Heart right ventricle (tissue), 16 donors: Measurements from ENCODE around the gene TRIM9. TPM values are rescaled to one million over a fixed set of nuclear protein-coding genes. Genes with fewer than 3 reads are reported as not detected.

ENCODE experiments used
- ATAC-seq, 8 donors: fragments of 200-7000 bp; cut with Tn5 transposase; one replicate each; pipeline ENCODE4 v1.9.1; 2020; ENCODE audit warnings: mild to moderate bottlenecking in 8 of 8, moderate library complexity in 8 of 8, moderate number of reproducible peaks in 1 of 8
- DNase-seq, 2 donors: peaks; one replicate each; pipeline ENCODE4 v3.0.0-alpha.2; 2020
- H3K27ac ChIP-seq, 10 donors: fragments of 200-600 bp; sonication (generic) in 2 of 10; one replicate each; pipeline versions ENCODE4 v1.5.0 to v1.8.0; 2020 to 2022; ENCODE audit warnings: mild to moderate bottlenecking in 3 of 10
- H3K27me3 ChIP-seq, 7 donors: fragments of 200-600 bp; one replicate each; pipeline ENCODE4 v1.8.0; 2021 to 2022; ENCODE audit warnings: mild to moderate bottlenecking in 2 of 7
- H3K36me3 ChIP-seq, 9 donors: fragments of 200-600 bp; sonication (generic) in 1 of 9; one replicate each; pipeline versions ENCODE4 v1.5.0 to v1.8.0; 2020 to 2022; ENCODE audit warnings: mild to moderate bottlenecking in 2 of 9
- H3K4me1 ChIP-seq, 9 donors: fragments of 200-600 bp; sonication (generic) in 1 of 9; one replicate each; pipeline versions ENCODE4 v1.5.0 to v1.8.0; 2020 to 2022; ENCODE audit warnings: mild to moderate bottlenecking in 4 of 9
- H3K4me3 ChIP-seq, 10 donors: fragments of 200-600 bp; sonication (generic) in 2 of 10; one replicate each; pipeline versions ENCODE4 v1.5.0 to v1.8.0; 2020 to 2022; ENCODE audit warnings: mild to moderate bottlenecking in 7 of 10, moderate library complexity in 2 of 10
- H3K9me3 ChIP-seq, 11 donors: fragments of 200-600 bp in 10 of 11; sonication (generic) in 2 of 11; one replicate each; pipeline versions ENCODE4 v1.5.0 to v1.8.0; 2013 to 2022; ENCODE audit warnings: mild to moderate bottlenecking in 2 of 11, control low read depth in 1 of 11, moderate library complexity in 1 of 11
- WGBS, 2 donors: extraction: QIAGEN DNeasy Blood & Tissue Kit; methylation state at CpG; one replicate each; pipeline ENCODE4 v1.1.7; 2013; ENCODE audit warnings: inconsistent platforms in 1 of 2; 5-methylcytosine and 5-hydroxymethylcytosine counted together
- intact Hi-C, 10 donors: fragments of 100-400 bp; cut with DNase I; formaldehyde crosslinking; loops; one replicate each; pipeline versions ENCODE4 v1.11.1 to v1.14.2; 2022
- polyA plus RNA-seq, 2 donors: library from polyadenylated mRNA; stranded (reverse); fragments of 200-250 nt; gene quantifications; one replicate each; pipeline ENCODE4 v1.2.3, GENCODE V29; 2013
- total RNA-seq, 10 donors: library from RNA; stranded (reverse); fragmentation: NEBNext Ultra II Directional in 3 of 10; extraction: Animal tissue kit (Norgen Biotek cat#: 25700) in 3 of 10; gene quantifications; one replicate each; pipeline versions ENCODE4 v1.2.1 to v1.2.4, GENCODE V29; 2021 to 2023
- TF ChIP-seq, protein P1 (sequence below), 9 donors: fragments of 200-600 bp; sonication (generic) in 2 of 9; IDR thresholded peaks; one replicate each; pipeline versions ENCODE4 v1.5.0 to v1.8.0; 2021 to 2022; ENCODE audit warnings: antibody characterized with exemption in 9 of 9, mild to moderate bottlenecking in 5 of 9, moderate library complexity in 1 of 9
- donor health status: Arrhythmogenic right ventricular cardiomyopathy.
- donor health status: ischemic (EF 13 %, LVEDD 7.1; RV severe dilation, severe dysfunction).
- donor health status: healthy with polysubstance abuse.
- donor health status: DM: no; HTN: yes; CAD: no.
- donor health status: DM: no; HTN: no; CAD: no.
- donor health status: ischemic (EF 25% LVEDD 6.9; RV normal size, moderate dysfunction).
- donor health status: ischemic (EF 25% LVEDD 5.7; RV mildly dilated, moderate dysfunction).
- donor health status: healthy.
- donor health status: DM: yes; HTN: yes; CAD: no.
- donor health status: Ischemic cardiomyopathy.
- donor health status: ischemic (EF 35%, LVEDD 5.7; RV mildly dilated, moderate dysfunction).
- donor health status: nonischemic (EF 11% LVEDD 7.7; RV severe dilation, severe dysfunction).
- donor health status: DM: yes; HTN: yes; CAD: no.
- donor health status: PGD.
- donor health status: ischemic (EF 29% LVEDD 5.4; RV normal size, mild dysfunction).
- donor health status: nonischemic (EF 23%, LVEDD 6.1; RV moderate dilation, normal function).

The TRIM9 gene
- total and polyA plus RNA-seq, 12 donors: 0.33 to 1.3 (median 0.59) TPM

DNA sequence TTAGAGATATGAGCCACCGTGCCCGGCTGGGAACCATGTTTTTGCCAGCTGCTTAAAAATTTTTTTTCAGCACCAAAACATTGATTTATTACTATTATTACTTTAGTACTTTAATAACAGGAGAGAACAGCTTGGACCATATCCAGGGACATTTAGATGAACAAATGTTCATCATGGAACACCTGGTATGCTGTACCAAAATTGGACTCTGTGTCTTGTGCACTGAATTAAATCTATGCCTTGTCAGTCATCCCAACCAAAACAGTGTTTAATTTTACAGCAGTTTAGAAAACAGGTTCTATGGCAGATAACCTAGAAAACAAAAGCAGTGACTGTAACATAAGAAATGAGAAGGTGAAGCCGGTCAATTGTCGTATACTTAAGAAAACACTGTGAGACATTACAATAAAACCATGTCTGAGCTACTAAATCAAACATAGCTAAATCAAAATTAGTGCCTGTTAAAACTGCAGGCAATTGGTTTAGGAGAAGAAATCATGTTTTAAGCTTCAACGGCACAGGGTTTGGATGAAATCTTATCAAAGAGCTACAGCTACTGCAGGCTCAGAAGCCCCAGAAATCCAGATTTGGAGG is 92.4 kb downstream of the TRIM9 start:
- no peaks in the 10 kb centered on the region for H3K36me3 ChIP-seq
- no peaks in the 10 kb centered on the region for H3K9me3 ChIP-seq
- H3K27ac ChIP-seq: no peak overlapping the region
- 83 to 87% methylated on average over 5 of the region's 5 CpGs for WGBS, 2 donors
- ATAC-seq (no peak), DNase-seq (no peak)
- H3K4me1 ChIP-seq: peaks cover 0 to 37% (median 10%) of the 10 kb centered on the region in 9 donors
- H3K27me3 ChIP-seq: no peaks in the 10 kb centered on the region
- no peak overlapping the region for H3K4me3 ChIP-seq
- TF ChIP-seq, protein P1, sequence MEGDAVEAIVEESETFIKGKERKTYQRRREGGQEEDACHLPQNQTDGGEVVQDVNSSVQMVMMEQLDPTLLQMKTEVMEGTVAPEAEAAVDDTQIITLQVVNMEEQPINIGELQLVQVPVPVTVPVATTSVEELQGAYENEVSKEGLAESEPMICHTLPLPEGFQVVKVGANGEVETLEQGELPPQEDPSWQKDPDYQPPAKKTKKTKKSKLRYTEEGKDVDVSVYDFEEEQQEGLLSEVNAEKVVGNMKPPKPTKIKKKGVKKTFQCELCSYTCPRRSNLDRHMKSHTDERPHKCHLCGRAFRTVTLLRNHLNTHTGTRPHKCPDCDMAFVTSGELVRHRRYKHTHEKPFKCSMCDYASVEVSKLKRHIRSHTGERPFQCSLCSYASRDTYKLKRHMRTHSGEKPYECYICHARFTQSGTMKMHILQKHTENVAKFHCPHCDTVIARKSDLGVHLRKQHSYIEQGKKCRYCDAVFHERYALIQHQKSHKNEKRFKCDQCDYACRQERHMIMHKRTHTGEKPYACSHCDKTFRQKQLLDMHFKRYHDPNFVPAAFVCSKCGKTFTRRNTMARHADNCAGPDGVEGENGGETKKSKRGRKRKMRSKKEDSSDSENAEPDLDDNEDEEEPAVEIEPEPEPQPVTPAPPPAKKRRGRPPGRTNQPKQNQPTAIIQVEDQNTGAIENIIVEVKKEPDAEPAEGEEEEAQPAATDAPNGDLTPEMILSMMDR (IDR thresholded peaks at IDR 0.05): no peak
- intact Hi-C loops: loop anchor here in 1 of 10 donors (10.0 kb wide), 1 partner anchor 92 kb away; the partner anchor contains the start of gene TRIM9

DNA sequence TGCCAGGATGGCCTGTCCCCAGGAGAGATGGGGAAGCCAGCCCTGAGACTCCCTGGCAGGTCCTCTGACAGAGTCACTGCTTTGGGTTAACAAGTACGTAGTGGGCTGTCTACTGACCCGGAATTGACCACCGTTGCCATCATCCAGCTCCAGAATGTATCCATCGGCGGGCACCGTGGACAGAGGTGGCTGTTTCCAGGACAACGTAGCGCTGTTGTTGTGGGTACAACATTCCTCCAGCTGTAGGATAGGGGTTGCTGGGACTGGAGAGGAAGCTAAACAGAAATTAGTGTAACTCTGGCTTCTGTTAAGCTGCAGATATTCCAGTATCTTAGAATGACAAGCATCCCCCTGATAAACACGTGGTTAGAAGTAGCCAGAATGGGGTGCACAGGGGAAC is 94.3 kb downstream of the TRIM9 start:
- no peak overlapping the region for H3K27ac ChIP-seq
- intact Hi-C loops: loop anchor here in 1 of 10 donors (10.0 kb wide), 1 partner anchor 94 kb away; the partner anchor contains the start of gene TRIM9
- no peak for ATAC-seq
- no peaks in the 10 kb centered on the region for H3K9me3 ChIP-seq
- TF ChIP-seq, protein P1 (IDR thresholded peaks at IDR 0.05): no peak
- no peak overlapping the region for H3K4me3 ChIP-seq
- 59 to 69% methylated on average over 9 of the region's 9 CpGs for WGBS, 2 donors
- H3K27me3 ChIP-seq: no peaks in the 10 kb centered on the region
- H3K4me1 ChIP-seq: peaks cover 0 to 19% (median 0%) of the 10 kb centered on the region in 9 donors
- H3K36me3 ChIP-seq: no peaks in the 10 kb centered on the region
- DNase-seq: no peak

DNA sequence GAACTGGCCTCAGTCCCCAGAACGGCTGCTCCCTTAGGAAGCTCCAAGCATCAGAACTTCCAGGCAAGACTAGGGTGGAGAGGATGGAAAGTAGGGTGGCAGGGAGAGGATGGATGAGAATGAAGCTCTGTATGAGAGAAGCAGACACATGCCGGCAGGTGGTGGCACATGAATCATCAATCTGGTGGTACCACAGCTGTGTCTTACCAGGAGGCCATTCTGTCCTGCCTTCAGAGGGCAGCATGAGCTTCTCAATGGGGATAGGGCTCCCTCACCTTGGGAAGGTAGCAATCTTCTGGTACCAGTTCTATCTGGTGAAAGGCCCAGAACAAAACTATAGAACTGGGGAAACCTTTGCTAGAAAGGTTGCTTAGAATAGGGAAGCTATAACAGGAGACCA is 95.2 kb downstream of the TRIM9 start:
- DNase-seq: no peak
- 91 to 100% methylated on average over 2 of the region's 2 CpGs for WGBS, 2 donors
- H3K27me3 ChIP-seq: no peaks in the 10 kb centered on the region

DNA sequence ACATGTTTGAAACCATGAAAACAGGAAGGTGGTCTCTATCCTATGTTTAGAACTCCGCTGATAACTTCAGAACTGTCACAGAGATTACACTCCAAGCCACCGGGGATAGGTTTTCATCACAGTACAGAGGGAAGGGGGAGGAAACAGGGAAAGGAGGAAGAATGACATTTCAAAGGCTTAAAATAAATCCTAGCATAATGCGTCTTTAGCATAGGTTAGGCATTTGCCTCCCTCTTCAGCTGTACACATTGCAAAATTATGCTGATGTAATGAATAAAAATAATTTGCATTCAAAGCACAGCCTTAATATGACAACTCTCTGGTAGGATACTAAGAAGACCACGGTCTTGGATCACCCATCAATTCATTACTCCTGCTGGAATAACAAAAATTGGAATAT is 96.3 kb downstream of the TRIM9 start:
- ATAC-seq: no peak
- intact Hi-C loops: no loop called here
- no peaks in the 10 kb centered on the region for H3K36me3 ChIP-seq
- H3K4me1 ChIP-seq: no peaks in the 10 kb centered on the region
- no peak overlapping the region for H3K4me3 ChIP-seq
- TF ChIP-seq, protein P1 (IDR thresholded peaks at IDR 0.05): no peak
- no peak for DNase-seq
- 44 to 51% methylated on average over 4 of the region's 4 CpGs for WGBS, 2 donors
- H3K27ac ChIP-seq: no peak overlapping the region
- no peaks in the 10 kb centered on the region for H3K9me3 ChIP-seq
- no peaks in the 10 kb centered on the region for H3K27me3 ChIP-seq

More for the DNA sequence above, 95.2 kb downstream of the TRIM9 start:
- TF ChIP-seq, protein P1 (IDR thresholded peaks at IDR 0.05): no peak
- Histone ChIP-seq H3K36me3 (no peaks in the 10 kb centered on the region), H3K4me1 (peaks cover 0 to 10% (median 0%) of the 10 kb centered on the region in 9 donors), H3K27ac (no peak overlapping the region), H3K4me3 (no peak overlapping the region), H3K9me3 (no peaks in the 10 kb centered on the region)
- ATAC-seq: no peak
- intact Hi-C loops: loop anchor here in 1 of 10 donors (10.0 kb wide), 1 partner anchor 95 kb away; the partner anchor contains the start of gene TRIM9
